CD4-positive, alpha-beta T cell treated with Interleukin-15 for 1 hour (primary cell): Measurements from ENCODE around the gene RAD51B.
"Not testable (repeated sequence)": the region's sequence is repeated elsewhere in the genome, so short reads cannot be mapped to it uniquely, and the experiment has no call there.

ENCODE experiments used
- DNase-seq: peaks from one replicate; pipeline ENCODE4 v3.0.0-alpha.2; 2020

RAD51B gene

GRCh38 chr14:68186500-68187276, 367.1 kb downstream of the RAD51B start:
- not testable (repeated sequence) for DNase-seq

- no peak for DNase-seq
Measured at GRCh38 chr14:68188174-68188573, 368.6 kb downstream of the RAD51B start.

GRCh38 chr14:68190032-68190431, 370.5 kb downstream of the RAD51B start:
- no peak for DNase-seq

- no peak for DNase-seq
Measured at GRCh38 chr14:68191567-68192321, 372.2 kb downstream of the RAD51B start.

- no peak for DNase-seq
Measured at GRCh38 chr14:68192935-68193334, 373.4 kb downstream of the RAD51B start.

GRCh38 chr14:68193970-68194681, 374.5 kb downstream of the RAD51B start:
- no peak for DNase-seq

- DNase-seq: no peak
Measured at GRCh38 chr14:68195126-68195525, 375.5 kb downstream of the RAD51B start.

- no peak for DNase-seq
Measured at GRCh38 chr14:68198713-68199495, 379.3 kb downstream of the RAD51B start.

GRCh38 chr14:68199554-68200151, 380.1 kb downstream of the RAD51B start:
- DNase-seq: no peak

GRCh38 chr14:68203871-68204270, 384.3 kb downstream of the RAD51B start:
- no peak for DNase-seq

GRCh38 chr14:68208218-68208617, 388.6 kb downstream of the RAD51B start:
- DNase-seq: no peak

- no peak for DNase-seq
Measured at GRCh38 chr14:68208626-68209317, 389.2 kb downstream of the RAD51B start.

- peak; percentile 36 for DNase-seq
Measured at GRCh38 chr14:68210729-68211299, 391.2 kb downstream of the RAD51B start.

GRCh38 chr14:68211421-68211820, 391.8 kb downstream of the RAD51B start:
- DNase-seq: no peak

GRCh38 chr14:68211886-68212285, 392.3 kb downstream of the RAD51B start:
- DNase-seq: no peak

- DNase-seq: no peak
Measured at GRCh38 chr14:68212361-68212760, 392.8 kb downstream of the RAD51B start.

- no peak for DNase-seq
Measured at GRCh38 chr14:68214431-68214830, 394.9 kb downstream of the RAD51B start.

GRCh38 chr14:68215629-68216028, 396.1 kb downstream of the RAD51B start:
- no peak for DNase-seq

GRCh38 chr14:68216079-68216478, 396.5 kb downstream of the RAD51B start:
- no peak for DNase-seq

- no peak for DNase-seq
Measured at GRCh38 chr14:68216957-68217356, 397.4 kb downstream of the RAD51B start.

- DNase-seq: no peak
Measured at GRCh38 chr14:68217791-68218340, 398.3 kb downstream of the RAD51B start.
